KOPT-K1 (cell line): ENCODE measurements around the gene CCDC158.

Source experiments
- H3K27ac ChIP-seq: fragments of 200-600 bp; sonication (generic); 2 replicates; pipeline ENCODE4 v1.5.1; 2016; ENCODE audit warnings: antibody characterized with exemption, mild to moderate bottlenecking, low read depth, low read length; ENCODE audit not compliant: poor library complexity, severe bottlenecking
- H3K36me3 ChIP-seq: fragments of 200-600 bp; sonication (generic); 2 replicates; pipeline ENCODE4 v1.5.1; 2017; ENCODE audit warnings: antibody characterized with exemption, mild to moderate bottlenecking, low read length, moderate library complexity; ENCODE audit not compliant: insufficient read depth
- H3K9me3 ChIP-seq: fragments of 200-600 bp; sonication (generic); 2 replicates; pipeline ENCODE4 v1.5.1; 2017; ENCODE audit warnings: antibody characterized with exemption, low read length, mild to moderate bottlenecking; ENCODE audit not compliant: insufficient read depth, poor library complexity, severe bottlenecking

Gene CCDC158

DNA sequence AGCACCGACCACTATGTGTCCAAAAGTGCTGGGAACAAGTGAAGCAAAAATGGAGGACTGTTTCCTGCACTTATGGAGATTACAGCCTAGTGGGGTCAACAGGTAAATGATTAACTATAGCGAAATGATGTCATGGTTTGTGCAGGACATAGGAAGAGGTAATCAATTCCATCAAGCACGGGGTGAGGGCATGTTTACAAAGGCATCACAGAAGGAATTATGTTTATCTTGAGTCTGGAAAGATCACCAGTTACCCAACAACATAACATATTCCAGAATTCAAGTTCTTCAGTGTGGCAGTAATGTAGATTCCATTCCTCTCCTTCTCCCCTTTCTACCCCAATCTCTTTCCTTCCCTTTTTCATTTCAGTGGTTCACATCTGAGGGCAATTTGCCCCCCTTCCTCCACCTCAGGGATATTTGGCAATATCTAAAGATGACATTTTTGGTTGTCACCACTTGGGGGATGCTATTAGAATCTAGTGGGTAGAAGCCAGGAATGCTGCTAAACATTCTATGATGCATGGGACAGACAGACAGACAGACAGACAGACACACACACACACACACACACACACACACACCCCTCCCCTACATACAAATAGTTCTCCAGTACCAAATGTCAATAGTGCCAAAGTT is 145.3 kb downstream of the CCDC158 start:
- no peaks in the 10 kb centered on the region for H3K36me3 ChIP-seq
- H3K27ac ChIP-seq: no peak overlapping the region
- no peaks in the 10 kb centered on the region for H3K9me3 ChIP-seq

GRCh38 chr4:76272999-76273398 is 147.9 kb downstream of the CCDC158 start:
- no peak overlapping the region for H3K27ac ChIP-seq
- no peaks in the 10 kb centered on the region for H3K9me3 ChIP-seq
- H3K36me3 ChIP-seq: no peaks in the 10 kb centered on the region

DNA sequence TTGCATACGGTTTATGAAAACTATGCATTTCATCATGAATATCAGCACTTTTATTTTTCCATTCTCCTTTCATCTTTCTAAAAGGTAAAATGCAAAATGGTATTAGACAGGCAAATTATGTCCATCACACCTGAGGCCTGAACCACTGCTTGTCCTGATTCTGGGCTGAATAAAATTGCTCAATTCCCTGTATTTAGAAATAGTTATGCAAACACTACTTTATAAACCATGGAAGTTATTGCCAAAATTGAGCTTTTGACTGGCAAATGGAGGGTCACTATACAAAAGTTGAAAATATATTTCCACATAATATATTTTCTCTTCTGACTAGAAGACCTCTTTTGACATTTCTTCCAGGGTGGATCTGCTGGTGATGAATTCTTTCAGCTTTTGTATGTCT is 148.4 kb downstream of the CCDC158 start:
- no peaks in the 10 kb centered on the region for H3K9me3 ChIP-seq
- H3K27ac ChIP-seq: no peak overlapping the region
- no peaks in the 10 kb centered on the region for H3K36me3 ChIP-seq

DNA sequence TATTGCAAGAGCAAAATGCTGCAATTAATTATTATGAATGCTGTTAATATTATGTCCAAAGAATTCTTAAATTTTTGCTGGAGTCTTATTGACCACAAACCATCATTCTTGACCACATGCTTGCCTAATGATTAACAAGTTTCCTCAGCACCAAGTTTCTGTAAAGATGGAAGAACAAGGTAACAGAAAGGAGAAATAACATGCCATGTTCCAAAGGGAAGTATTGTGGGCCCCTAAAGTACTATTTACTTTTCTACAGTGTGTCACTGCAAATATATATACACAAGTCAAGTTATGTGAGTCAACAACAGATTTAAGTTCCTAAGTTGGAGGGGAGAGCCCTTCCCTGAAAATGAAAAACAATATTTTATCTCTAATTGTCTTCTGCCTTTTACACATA is 148.9 kb downstream of the CCDC158 start:
- H3K27ac ChIP-seq: no peak overlapping the region
- no peaks in the 10 kb centered on the region for H3K36me3 ChIP-seq
- no peaks in the 10 kb centered on the region for H3K9me3 ChIP-seq

GRCh38 chr4:76271248-76271647 is 149.7 kb downstream of the CCDC158 start:
- H3K27ac ChIP-seq: no peak overlapping the region
- no peaks in the 10 kb centered on the region for H3K9me3 ChIP-seq
- no peaks in the 10 kb centered on the region for H3K36me3 ChIP-seq

- Histone ChIP-seq H3K27ac (no peak overlapping the region), H3K36me3 (no peaks in the 10 kb centered on the region), H3K9me3 (no peaks in the 10 kb centered on the region)
Measured at GRCh38 chr4:76270244-76271175, 150.4 kb downstream of the CCDC158 start.

DNA sequence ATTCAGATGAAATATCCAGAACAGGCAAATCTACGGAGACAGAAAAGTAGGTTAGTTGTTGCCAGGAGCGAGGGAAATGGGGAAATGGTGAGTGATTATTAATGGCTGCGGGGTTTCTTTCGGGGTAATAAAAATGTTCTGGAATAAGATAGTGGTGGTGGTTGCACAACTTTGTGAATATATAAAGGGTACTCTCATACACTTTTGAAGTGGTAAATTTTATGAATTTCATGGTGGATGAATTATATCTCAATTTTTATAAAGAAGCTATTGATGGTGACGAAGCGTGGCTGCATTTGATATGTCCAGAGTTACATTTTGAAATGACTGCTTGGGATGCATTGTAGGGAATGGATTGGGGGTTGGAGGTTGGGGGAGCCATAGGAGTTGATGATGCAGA is 153.1 kb downstream of the CCDC158 start:
- no peaks in the 10 kb centered on the region for H3K36me3 ChIP-seq
- H3K27ac ChIP-seq: no peak overlapping the region
- no peaks in the 10 kb centered on the region for H3K9me3 ChIP-seq

DNA sequence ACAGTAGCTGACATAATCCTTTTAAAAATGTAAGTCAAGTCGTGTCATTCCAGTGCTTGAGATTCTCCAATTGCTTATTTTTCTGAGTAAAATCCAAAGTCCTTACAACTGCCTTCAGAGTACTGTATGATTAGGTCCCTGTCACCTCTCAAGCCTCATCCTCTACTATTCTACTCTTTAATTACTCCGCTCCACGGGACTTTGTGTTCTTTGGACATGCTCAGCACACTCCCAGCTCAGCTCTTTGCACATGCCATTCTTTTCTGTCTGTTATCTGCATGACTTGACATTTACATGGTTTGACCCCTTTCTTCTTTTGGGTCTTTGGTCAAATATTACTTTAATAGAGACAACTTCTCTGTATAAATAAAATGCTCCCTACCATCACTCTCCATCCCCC is 154.3 kb downstream of the CCDC158 start:
- no peak overlapping the region for H3K27ac ChIP-seq
- H3K9me3 ChIP-seq: no peaks in the 10 kb centered on the region
- no peaks in the 10 kb centered on the region for H3K36me3 ChIP-seq

DNA sequence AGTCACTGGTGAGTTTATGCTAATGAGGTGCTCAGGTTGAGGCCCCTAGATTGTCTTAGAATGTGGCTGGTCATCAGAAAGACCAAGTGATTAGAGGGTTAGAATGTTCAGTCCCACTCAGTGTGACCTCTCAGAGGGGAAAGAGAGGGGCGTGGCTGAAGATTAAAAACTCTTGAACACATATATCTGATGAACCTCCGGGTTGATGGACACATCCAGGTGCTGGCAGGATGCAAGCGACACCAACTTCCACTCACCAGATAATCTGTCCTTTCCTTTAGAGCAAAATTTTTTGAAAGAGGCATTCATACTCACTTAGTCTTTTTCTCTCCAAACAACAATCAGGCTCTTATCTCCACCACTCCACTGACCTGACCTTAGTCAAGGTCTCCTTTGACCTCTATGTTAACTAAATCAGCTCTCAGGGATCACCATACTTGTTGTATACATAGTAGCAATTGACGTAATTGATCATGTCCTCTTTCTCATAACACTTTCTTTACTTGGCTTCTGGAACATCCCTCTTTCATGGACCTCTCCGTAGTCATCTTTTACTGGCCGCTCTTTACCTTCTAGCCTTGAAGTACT is 155.2 kb downstream of the CCDC158 start:
- no peak overlapping the region for H3K27ac ChIP-seq
- H3K9me3 ChIP-seq: no peaks in the 10 kb centered on the region
- no peaks in the 10 kb centered on the region for H3K36me3 ChIP-seq
